Keratinocyte (primary cell): ENCODE data around the gene ESRP2. TPM values are rescaled to one million over a fixed set of nuclear protein-coding genes. Genes with fewer than 3 reads are reported as not detected.

Source experiments
- DNase-seq: peaks from one replicate; pipeline ENCODE4 v3.0.0-alpha.2; 2011; ENCODE audit warnings: low read depth, missing footprints, low spot score
- FAIRE-seq: peaks from 2 replicates; lab custom pipeline; 2011; peaks lifted over from hg19 to GRCh38; lab: Jason Lieb, UNC
- H2AFZ ChIP-seq: 2 replicates; pipeline ENCODE4 v1.6.0; 2012; ENCODE audit warnings: low read length, control low read depth, inconsistent platforms; ENCODE audit not compliant: control insufficient read depth
- H3K27ac ChIP-seq: 2 replicates; pipeline ENCODE4 v1.5.1; 2011; ENCODE audit warnings: low read length; ENCODE audit not compliant: control insufficient read depth, insufficient read depth
- H3K27me3 ChIP-seq: 3 replicates; pipeline ENCODE4 v1.6.0; 2011; ENCODE audit warnings: low read length; ENCODE audit not compliant: control insufficient read depth, insufficient read depth; ENCODE audit errors: extremely low read depth
- H3K36me3 ChIP-seq, 2 experiments: 2 replicates in 1 of 2; 3 replicates in 1 of 2; pipeline ENCODE4 v1.5.1; 2011; ENCODE audit warnings: low read length in 2 of 2, mild to moderate bottlenecking in 1 of 2; ENCODE audit not compliant: control insufficient read depth in 2 of 2, insufficient read depth in 2 of 2; ENCODE audit errors: extremely low read depth in 1 of 2
- H3K4me1 ChIP-seq: 3 replicates; pipeline ENCODE4 v1.5.1; 2011; ENCODE audit warnings: low read length; ENCODE audit not compliant: control insufficient read depth, insufficient read depth; ENCODE audit errors: extremely low read depth
- H3K4me2 ChIP-seq: 3 replicates; pipeline ENCODE4 v1.6.0; 2011; ENCODE audit warnings: low read depth, low read length; ENCODE audit not compliant: control insufficient read depth, insufficient read depth; ENCODE audit errors: extremely low read depth
- H3K4me3 ChIP-seq, 3 experiments: fragments of 200-600 bp in 1 of 3; sonication (generic) in 1 of 3; 2 replicates in 2 of 3; 3 replicates in 1 of 3; pipeline ENCODE4 v1.5.1; 2011 to 2016; ENCODE audit warnings: low read length in 3 of 3, mild to moderate bottlenecking in 3 of 3, control low read depth in 2 of 3, inconsistent platforms in 1 of 3, low read depth in 1 of 3, mixed read lengths in 1 of 3, mixed run types in 1 of 3, moderate library complexity in 1 of 3; ENCODE audit not compliant: control insufficient read depth in 2 of 3, insufficient read depth in 2 of 3; ENCODE audit errors: extremely low read depth in 1 of 3
- H3K79me2 ChIP-seq: 2 replicates; pipeline ENCODE4 v1.6.0; 2012; ENCODE audit warnings: low read length; ENCODE audit not compliant: control insufficient read depth, insufficient read depth
- H3K9ac ChIP-seq: 3 replicates; pipeline ENCODE4 v1.6.0; 2011; ENCODE audit warnings: low read length; ENCODE audit not compliant: control insufficient read depth, insufficient read depth; ENCODE audit errors: extremely low read depth
- H3K9me1 ChIP-seq: 3 replicates; pipeline ENCODE4 v1.6.0; 2011; ENCODE audit warnings: low read length; ENCODE audit not compliant: control insufficient read depth, insufficient read depth; ENCODE audit errors: extremely low read depth
- H3K9me3 ChIP-seq: 2 replicates; pipeline ENCODE4 v1.5.1; 2012; ENCODE audit warnings: low read depth, low read length; ENCODE audit not compliant: control insufficient read depth
- H4K20me1 ChIP-seq: 3 replicates; pipeline ENCODE4 v1.6.0; 2011; ENCODE audit warnings: low read length; ENCODE audit not compliant: control insufficient read depth, insufficient read depth; ENCODE audit errors: extremely low read depth
- EZH2 ChIP-seq: IDR thresholded peaks from one replicate; pipeline ENCODE4 v1.6.1; 2012; ENCODE audit warnings: inconsistent platforms, mild to moderate bottlenecking, low read length, moderate library complexity
- dilution Hi-C: fragments of 300-500 bp; cut with MboI; formaldehyde crosslinking; loops from one replicate; pipeline ENCODE4 v1.7.0; 2020; ENCODE audit warnings: low sequenced_read_pairs; ENCODE audit not compliant: extremely low pct_ligation_motif_present
- polyA plus RNA-seq, 5 experiments: library from polyadenylated mRNA; depleted of rRNA in 3 of 5; stranded (reverse) in 3 of 5; stranded (forward) in 1 of 5; unstranded in 1 of 5; fragments of >200 nt; gene quantifications; 1 replicate in 1 of 5; 2 replicates in 3 of 5; 3 replicates in 1 of 5; pipeline versions ENCODE4 v1.2.1 to v1.2.3, GENCODE V29; 2011 to 2012; ENCODE audit warnings: missing spikeins in 2 of 5, low read depth in 1 of 5, low replicate concordance in 1 of 5
- TF ChIP-seq, protein P1 (sequence below), 3 experiments: IDR thresholded peaks in 1 of 3; conservative IDR thresholded peaks in 1 of 3; optimal IDR thresholded peaks in 1 of 3; 2 replicates in 2 of 3; 3 replicates in 1 of 3; pipeline versions ENCODE3 to v1.5.1; 2011; ENCODE audit warnings: low read length in 3 of 3, mild to moderate bottlenecking in 3 of 3, moderate library complexity in 2 of 3, control low read depth in 1 of 3, inconsistent platforms in 1 of 3; ENCODE audit not compliant: insufficient read depth in 2 of 3; ENCODE audit errors: extremely low read depth in 1 of 3

Gene ESRP2
- polyA plus RNA-seq, 1 donor (not counting 4 experiments of a cell fraction or from before 2014, with no cell fraction given): 39.2 TPM

DNA sequence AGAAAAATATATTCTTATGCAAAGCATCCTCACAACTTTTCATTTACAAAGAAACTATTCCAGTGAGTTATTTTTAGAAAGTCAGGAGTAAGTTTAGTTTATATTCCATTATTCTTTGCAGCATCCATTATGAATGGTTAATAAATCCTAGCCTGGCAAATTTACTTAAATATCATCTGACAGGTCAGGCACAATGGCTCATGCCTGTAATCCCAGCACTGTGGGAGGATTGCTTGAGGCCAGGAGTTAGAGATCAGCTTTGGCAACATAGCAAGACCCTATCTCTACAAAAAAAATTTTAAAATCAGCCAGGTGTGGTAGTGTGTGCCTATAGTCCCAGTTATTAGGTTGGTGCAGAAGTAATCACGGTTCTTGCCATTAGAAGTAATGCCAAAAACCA, 12.9 kb downstream of the ESRP2 start:
- FAIRE-seq (no peak), DNase-seq (no peak)
- H3K79me2 ChIP-seq: no peaks in the 10 kb centered on the region
- no peaks in the 10 kb centered on the region for H3K27me3 ChIP-seq
- H3K9me3 ChIP-seq: no peaks in the 10 kb centered on the region
- H4K20me1 ChIP-seq: no peaks in the 10 kb centered on the region
- no peaks in the 10 kb centered on the region for H3K9me1 ChIP-seq
- H3K4me2 ChIP-seq: no peak overlapping the region
- H3K4me3 ChIP-seq: no peak overlapping the region
- no peak overlapping the region for H3K9ac ChIP-seq
- dilution Hi-C loops: no loop called here
- no peak overlapping the region for H3K27ac ChIP-seq
- no peak overlapping the region for H2AFZ ChIP-seq
- no peaks in the 10 kb centered on the region for H3K4me1 ChIP-seq
- H3K36me3 ChIP-seq: peaks cover 5 to 6% of the 10 kb centered on the region in 2 experiments
- TF ChIP-seq, protein P1, sequence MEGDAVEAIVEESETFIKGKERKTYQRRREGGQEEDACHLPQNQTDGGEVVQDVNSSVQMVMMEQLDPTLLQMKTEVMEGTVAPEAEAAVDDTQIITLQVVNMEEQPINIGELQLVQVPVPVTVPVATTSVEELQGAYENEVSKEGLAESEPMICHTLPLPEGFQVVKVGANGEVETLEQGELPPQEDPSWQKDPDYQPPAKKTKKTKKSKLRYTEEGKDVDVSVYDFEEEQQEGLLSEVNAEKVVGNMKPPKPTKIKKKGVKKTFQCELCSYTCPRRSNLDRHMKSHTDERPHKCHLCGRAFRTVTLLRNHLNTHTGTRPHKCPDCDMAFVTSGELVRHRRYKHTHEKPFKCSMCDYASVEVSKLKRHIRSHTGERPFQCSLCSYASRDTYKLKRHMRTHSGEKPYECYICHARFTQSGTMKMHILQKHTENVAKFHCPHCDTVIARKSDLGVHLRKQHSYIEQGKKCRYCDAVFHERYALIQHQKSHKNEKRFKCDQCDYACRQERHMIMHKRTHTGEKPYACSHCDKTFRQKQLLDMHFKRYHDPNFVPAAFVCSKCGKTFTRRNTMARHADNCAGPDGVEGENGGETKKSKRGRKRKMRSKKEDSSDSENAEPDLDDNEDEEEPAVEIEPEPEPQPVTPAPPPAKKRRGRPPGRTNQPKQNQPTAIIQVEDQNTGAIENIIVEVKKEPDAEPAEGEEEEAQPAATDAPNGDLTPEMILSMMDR (optimal IDR thresholded peaks at IDR 0.05 in 1 of 3, IDR thresholded peaks at IDR 0.05 in 1 of 3, conservative IDR thresholded peaks at IDR 0.05 in 1 of 3; ENCODE audit: extremely low read depth in 1 of 3, insufficient read depth in 2 of 3, low read length in 3 of 3): no peak
- TF ChIP-seq EZH2: no peak

DNA sequence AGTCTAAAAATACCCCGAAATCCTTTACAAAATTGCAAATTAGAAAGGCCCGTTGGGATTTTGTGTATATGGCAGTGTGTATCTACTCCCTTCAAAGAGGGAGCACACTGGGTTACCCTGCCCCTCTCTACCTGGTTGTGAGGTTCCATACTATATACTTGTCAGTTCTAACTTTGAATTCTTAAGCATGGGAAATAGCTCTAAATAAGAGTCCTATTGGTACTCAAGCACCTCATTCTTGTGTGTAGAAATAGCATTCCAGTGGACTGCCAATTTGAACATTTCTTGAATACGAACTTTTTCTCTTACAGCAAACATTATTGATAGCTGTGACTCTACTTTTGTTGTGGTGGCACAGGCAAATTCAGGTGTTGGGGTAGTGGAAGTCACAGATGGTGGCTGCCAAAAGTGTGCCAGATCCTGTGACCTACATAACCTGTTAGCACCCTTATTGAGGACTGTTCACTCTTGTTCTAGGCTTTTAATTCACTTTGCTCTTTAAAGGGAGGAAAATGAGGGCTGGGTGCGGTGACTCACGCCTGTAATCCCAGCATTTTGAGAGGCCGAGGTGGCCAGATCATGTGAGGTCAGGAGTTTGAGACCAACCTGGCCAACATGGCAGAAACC, 16.1 kb downstream of the ESRP2 start:
- DNase-seq (no peak), FAIRE-seq (no peak)
- Histone ChIP-seq H3K4me2 (no peak overlapping the region), H3K4me3 (no peak overlapping the region), H3K27ac (no peak overlapping the region), H3K9me3 (no peaks in the 10 kb centered on the region), H3K36me3 (no peaks in the 10 kb centered on the region), H3K27me3 (no peaks in the 10 kb centered on the region), H3K79me2 (no peaks in the 10 kb centered on the region), H3K4me1 (no peaks in the 10 kb centered on the region), H3K9ac (no peak overlapping the region), H3K9me1 (no peaks in the 10 kb centered on the region), H4K20me1 (no peaks in the 10 kb centered on the region), H2AFZ (no peak overlapping the region)
- no peak for TF ChIP-seq EZH2
- TF ChIP-seq, protein P1 (optimal IDR thresholded peaks at IDR 0.05 in 1 of 3, IDR thresholded peaks at IDR 0.05 in 1 of 3, conservative IDR thresholded peaks at IDR 0.05 in 1 of 3; ENCODE audit: extremely low read depth in 1 of 3, insufficient read depth in 2 of 3, low read length in 3 of 3): no peak
- dilution Hi-C loops: no loop called here
